K562 (cell line): ENCODE measurements around the gene ARPC4. TPM values are rescaled to one million over a fixed set of nuclear protein-coding genes. Genes with fewer than 3 reads are reported as not detected.

ENCODE experiments used
- CBX3 ChIP-seq, 2 experiments: IDR thresholded peaks; 1 replicate in 1 of 2; 2 replicates in 1 of 2; pipeline ENCODE4 v1.6.1; 2012; ENCODE audit warnings: inconsistent platforms in 2 of 2, low read length in 2 of 2, borderline replicate concordance in 1 of 2, control low read depth in 1 of 2
- FOXJ3 ChIP-seq: sonication (generic); formaldehyde crosslinking; IDR thresholded peaks from 2 replicates; pipeline ENCODE4 v1.4.0; 2020; ENCODE audit warnings: mild to moderate bottlenecking, missing genetic modification reagents
- MCM2 ChIP-seq: fragments of 450-650 bp; IDR thresholded peaks from 2 replicates; pipeline ENCODE4 v1.6.1; 2017; ENCODE audit warnings: low read depth, mild to moderate bottlenecking
- RFX7 ChIP-seq: fragments of 250-450 bp; sonication (Bioruptor Pico); IDR thresholded peaks from 2 replicates; pipeline ENCODE4 v1.5.1; 2021; ENCODE audit warnings: mild to moderate bottlenecking
- SMARCB1 ChIP-seq: IDR thresholded peaks from 2 replicates; pipeline ENCODE4 v1.6.1; 2011; ENCODE audit warnings: improper control_type of control experiment, low read depth; ENCODE audit not compliant: insufficient read length
- TBP ChIP-seq: optimal IDR thresholded peaks from 2 replicates; pipeline ENCODE3; 2011; ENCODE audit warnings: low read depth, low read length, improper control_type of control experiment
- TEAD2 ChIP-seq: fragments of 450-650 bp; IDR thresholded peaks from 2 replicates; pipeline ENCODE4 v1.6.1; 2016; ENCODE audit warnings: missing genetic modification characterization, control low read depth, missing compliant biosample characterization
- U2AF1 ChIP-seq: fragments of 200-400 bp; formaldehyde crosslinking; optimal IDR thresholded peaks from 2 replicates; pipeline ENCODE3; 2017; ENCODE audit warnings: mild to moderate bottlenecking, low read depth, low read length, moderate library complexity
- YBX1 ChIP-seq: fragments of 450-650 bp; IDR thresholded peaks from 2 replicates; pipeline ENCODE4 v1.7.1; 2016; ENCODE audit warnings: mild to moderate bottlenecking
- polyA plus RNA-seq, 8 experiments: library from polyadenylated mRNA; depleted of rRNA in 4 of 8; stranded (reverse) in 5 of 8; unstranded in 3 of 8; fragments of >200 nt; fragmentation: Nextera tagmentation in 2 of 8; fragmentation: Illumina TruSeq in 1 of 8; extraction: Ambion mirVana in 2 of 8; extraction: Trizol in 1 of 8; gene quantifications; 2 replicates each; pipeline versions ENCODE4 v1.2.1 to v1.2.3, GENCODE V29; 2011 to 2014; ENCODE audit warnings: inconsistent platforms in 1 of 8, missing spikeins in 1 of 8
- total RNA-seq, 7 experiments: library from RNA; depleted of rRNA in 6 of 7; stranded (reverse); fragments of >200 nt in 6 of 7; fragmentation: Illumina TruSeq in 2 of 7; extraction: Trizol in 2 of 7; gene quantifications; 2 replicates each; pipeline versions ENCODE4 v1.2.1 to v1.2.3, GENCODE V29; 2011 to 2021; ENCODE audit warnings: low replicate concordance in 1 of 7
- TF ChIP-seq, protein P1 (sequence below), 2 experiments: fragments of 450-650 bp in 1 of 2; IDR thresholded peaks; 2 replicates each; pipeline ENCODE4 v1.6.1; 2011 to 2017; ENCODE audit warnings: low read depth in 2 of 2, antibody characterized with exemption in 1 of 2, borderline replicate concordance in 1 of 2, low read length in 1 of 2, mild to moderate bottlenecking in 1 of 2, mixed read lengths in 1 of 2; ENCODE audit not compliant: control insufficient read depth in 1 of 2
- TF ChIP-seq, protein P2 (sequence below): fragments of 450-650 bp; conservative IDR thresholded peaks from 2 replicates; pipeline ENCODE4 v1.6.1; 2016; ENCODE audit warnings: missing genetic modification characterization, low read depth, mild to moderate bottlenecking, missing compliant biosample characterization, moderate library complexity
- TF ChIP-seq, protein P3 (sequence below): fragments of 450-650 bp; formaldehyde crosslinking; IDR thresholded peaks from 2 replicates; pipeline ENCODE4 v1.4.0; 2020; ENCODE audit warnings: mild to moderate bottlenecking, mixed read lengths

Gene ARPC4
- total and polyA plus RNA-seq, 9 of the 15 experiments (the other 6 are each of a cell fraction or from before 2014, with no cell fraction given) = 20.1 to 153 (median 119) TPM

DNA sequence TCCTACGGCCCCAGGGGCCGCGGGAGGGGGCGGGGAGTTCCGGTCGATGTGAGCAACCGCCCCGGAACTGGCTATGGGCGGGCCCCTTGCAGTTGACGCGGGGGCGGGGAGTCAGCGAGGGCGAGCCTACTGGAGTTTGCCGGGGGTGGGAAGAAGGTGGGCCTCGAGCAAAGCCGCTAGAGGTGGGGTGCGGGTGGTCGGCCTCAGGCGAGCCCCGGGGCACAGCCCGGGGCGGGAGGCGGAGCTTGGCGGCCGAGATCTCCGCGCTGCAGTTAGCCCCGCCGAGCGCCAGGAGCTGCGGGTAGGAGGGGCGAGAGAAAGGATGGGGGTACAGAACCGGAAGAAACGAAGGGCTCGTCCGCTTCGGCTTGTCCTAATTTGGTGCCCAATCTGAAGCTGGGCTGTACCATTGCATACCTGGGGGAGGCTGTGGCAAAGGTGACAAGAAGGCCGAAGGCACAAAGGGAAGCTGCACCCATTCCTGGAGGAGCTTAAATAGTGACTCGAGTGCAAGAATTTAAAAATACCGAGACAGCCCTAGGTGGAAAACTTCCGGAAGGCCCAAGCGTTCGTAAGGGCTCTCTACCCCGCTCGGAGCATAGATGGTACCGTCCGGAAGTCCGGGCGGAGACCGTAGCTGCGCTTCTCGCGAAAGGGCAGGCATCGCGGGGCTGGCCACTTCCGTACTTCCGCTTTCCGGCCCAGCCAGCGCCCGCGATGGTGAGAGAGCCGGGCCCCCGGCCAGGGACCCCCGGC is at the start of gene ARPC4, which contains the start of gene TADA3 (continued):
- TF ChIP-seq, protein P1, sequence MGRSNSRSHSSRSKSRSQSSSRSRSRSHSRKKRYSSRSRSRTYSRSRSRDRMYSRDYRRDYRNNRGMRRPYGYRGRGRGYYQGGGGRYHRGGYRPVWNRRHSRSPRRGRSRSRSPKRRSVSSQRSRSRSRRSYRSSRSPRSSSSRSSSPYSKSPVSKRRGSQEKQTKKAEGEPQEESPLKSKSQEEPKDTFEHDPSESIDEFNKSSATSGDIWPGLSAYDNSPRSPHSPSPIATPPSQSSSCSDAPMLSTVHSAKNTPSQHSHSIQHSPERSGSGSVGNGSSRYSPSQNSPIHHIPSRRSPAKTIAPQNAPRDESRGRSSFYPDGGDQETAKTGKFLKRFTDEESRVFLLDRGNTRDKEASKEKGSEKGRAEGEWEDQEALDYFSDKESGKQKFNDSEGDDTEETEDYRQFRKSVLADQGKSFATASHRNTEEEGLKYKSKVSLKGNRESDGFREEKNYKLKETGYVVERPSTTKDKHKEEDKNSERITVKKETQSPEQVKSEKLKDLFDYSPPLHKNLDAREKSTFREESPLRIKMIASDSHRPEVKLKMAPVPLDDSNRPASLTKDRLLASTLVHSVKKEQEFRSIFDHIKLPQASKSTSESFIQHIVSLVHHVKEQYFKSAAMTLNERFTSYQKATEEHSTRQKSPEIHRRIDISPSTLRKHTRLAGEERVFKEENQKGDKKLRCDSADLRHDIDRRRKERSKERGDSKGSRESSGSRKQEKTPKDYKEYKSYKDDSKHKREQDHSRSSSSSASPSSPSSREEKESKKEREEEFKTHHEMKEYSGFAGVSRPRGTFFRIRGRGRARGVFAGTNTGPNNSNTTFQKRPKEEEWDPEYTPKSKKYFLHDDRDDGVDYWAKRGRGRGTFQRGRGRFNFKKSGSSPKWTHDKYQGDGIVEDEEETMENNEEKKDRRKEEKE (IDR thresholded peaks at IDR 0.05; ENCODE audit: borderline replicate concordance in 1 of 2, control insufficient read depth in 1 of 2, low read depth in 2 of 2, low read length in 1 of 2) = peak in 1 of 2 experiments; percentile 99; a peak in 2 of 4 replicates
- TF ChIP-seq MCM2 (no peak), CBX3 (IDR thresholded peaks at IDR 0.05; ENCODE audit: borderline replicate concordance in 1 of 2, low read length in 2 of 2) (0 out of 3 replicates have a peak, but pooled peaks of 1 of the 2 experiments have one; percentile 28), RFX7 (CRISPR knock-in tag) (no peak), U2AF1 (peak; percentile 12), TBP (peak; percentile 77), TEAD2 (tag) (no peak), FOXJ3 (CRISPR knock-in tag) (no peak), YBX1 (no peak), SMARCB1 (no peak)
- TF ChIP-seq, protein P2, sequence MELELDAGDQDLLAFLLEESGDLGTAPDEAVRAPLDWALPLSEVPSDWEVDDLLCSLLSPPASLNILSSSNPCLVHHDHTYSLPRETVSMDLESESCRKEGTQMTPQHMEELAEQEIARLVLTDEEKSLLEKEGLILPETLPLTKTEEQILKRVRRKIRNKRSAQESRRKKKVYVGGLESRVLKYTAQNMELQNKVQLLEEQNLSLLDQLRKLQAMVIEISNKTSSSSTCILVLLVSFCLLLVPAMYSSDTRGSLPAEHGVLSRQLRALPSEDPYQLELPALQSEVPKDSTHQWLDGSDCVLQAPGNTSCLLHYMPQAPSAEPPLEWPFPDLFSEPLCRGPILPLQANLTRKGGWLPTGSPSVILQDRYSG (tag) = 0 out of 2 replicates have a peak, but pooled peaks have one; percentile 4
- TF ChIP-seq, protein P3, sequence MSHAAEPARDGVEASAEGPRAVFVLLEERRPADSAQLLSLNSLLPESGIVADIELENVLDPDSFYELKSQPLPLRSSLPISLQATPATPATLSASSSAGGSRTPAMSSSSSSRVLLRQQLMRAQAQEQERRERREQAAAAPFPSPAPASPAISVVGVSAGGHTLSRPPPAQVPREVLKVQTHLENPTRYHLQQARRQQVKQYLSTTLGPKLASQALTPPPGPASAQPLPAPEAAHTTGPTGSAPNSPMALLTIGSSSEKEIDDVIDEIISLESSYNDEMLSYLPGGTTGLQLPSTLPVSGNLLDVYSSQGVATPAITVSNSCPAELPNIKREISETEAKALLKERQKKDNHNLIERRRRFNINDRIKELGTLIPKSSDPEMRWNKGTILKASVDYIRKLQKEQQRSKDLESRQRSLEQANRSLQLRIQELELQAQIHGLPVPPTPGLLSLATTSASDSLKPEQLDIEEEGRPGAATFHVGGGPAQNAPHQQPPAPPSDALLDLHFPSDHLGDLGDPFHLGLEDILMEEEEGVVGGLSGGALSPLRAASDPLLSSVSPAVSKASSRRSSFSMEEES (CRISPR knock-in tag) = no peak
